ENCODE data around the gene CD34. TPM values are rescaled to one million over a fixed set of nuclear protein-coding genes. Genes with fewer than 3 reads are reported as not detected.

The CD34 gene
- total and polyA plus RNA-seq, 2 experiments from 2014 or later: 0.34 TPM; not detected in 1

- Histone ChIP-seq H3K36me3 (ENCODE audit: low read depth) (no peaks in the 10 kb centered on the region), H3K4me2 (ENCODE audit: unreplicated experiment) (peak overlapping the region; percentile 70), H4K20me1 (ENCODE audit: insufficient read depth) (no peaks in the 10 kb centered on the region), H2AFZ (peak overlapping the region; percentile 80), H3K4me1 (ENCODE audit: insufficient read depth) (peaks cover 8% of the 10 kb centered on the region), H3K9me2 (ENCODE audit: insufficient read depth) (no peaks in the 10 kb centered on the region), H3K27me3 (replicated peaks; ENCODE audit: insufficient read depth) (no peaks in the 10 kb centered on the region; the same call in 1 of the 2 replicates), H3K9me3 (ENCODE audit: low read depth) (no peaks in the 10 kb centered on the region), H3F3A (ENCODE audit: insufficient read depth) (peaks cover 7% of the 10 kb centered on the region; the same call in 1 of the 2 replicates), H3K9ac (peak overlapping the region; percentile 59), H3K79me2 (ENCODE audit: insufficient read depth) (no peaks in the 10 kb centered on the region), H3K27ac (no peak overlapping the region), H3K4me3 (peak overlapping the region; percentile 68)
- in situ Hi-C loops (cut with MboI): no loop called here
- DNase-seq: no peak
- TF ChIP-seq EZH2 (IDR thresholded peaks at IDR 0.05; ENCODE audit: insufficient read depth, poor library complexity, severe bottlenecking) (no peak), EZH2phosphoT487 (IDR thresholded peaks at IDR 0.05; ENCODE audit: insufficient read depth, low read depth) (no peak)
- WGBS, 2 experiments (ENCODE audit: low coverage in 1 of 2, low lambda C conversion rate in 2 of 2, missing lambda C conversion rate in 2 of 2): 43 to 46% methylated on average over 24 of the region's 24 CpGs
Observed at GRCh38 chr1:207958376-207959139, 47.6 kb upstream of the CD34 start.

- Histone ChIP-seq H2AFZ (no peak overlapping the region), H3K9ac (no peak overlapping the region), H3K79me2 (ENCODE audit: insufficient read depth) (no peaks in the 10 kb centered on the region), H3F3A (ENCODE audit: insufficient read depth) (no peaks in the 10 kb centered on the region), H3K4me2 (ENCODE audit: unreplicated experiment) (no peak overlapping the region), H3K9me3 (ENCODE audit: low read depth) (no peaks in the 10 kb centered on the region), H3K36me3 (ENCODE audit: low read depth) (no peaks in the 10 kb centered on the region), H3K4me3 (no peak overlapping the region), H3K4me1 (ENCODE audit: insufficient read depth) (peaks cover under 1% of the 10 kb centered on the region; the same call in 1 of the 2 replicates), H3K9me2 (ENCODE audit: insufficient read depth) (no peaks in the 10 kb centered on the region), H4K20me1 (ENCODE audit: insufficient read depth) (no peaks in the 10 kb centered on the region), H3K27ac (no peak overlapping the region), H3K27me3 (replicated peaks; ENCODE audit: insufficient read depth) (peaks cover 4% of the 10 kb centered on the region; the same call in 1 of the 2 replicates)
- no peak for DNase-seq
- no peak for TF ChIP-seq EZH2 (IDR thresholded peaks at IDR 0.05; ENCODE audit: insufficient read depth, poor library complexity, severe bottlenecking)
- TF ChIP-seq EZH2phosphoT487 (IDR thresholded peaks at IDR 0.05; ENCODE audit: insufficient read depth, low read depth): no peak
- WGBS, 2 experiments (ENCODE audit: low coverage in 1 of 2, low lambda C conversion rate in 2 of 2, missing lambda C conversion rate in 2 of 2): 63% methylated on average over 4 of the region's 4 CpGs
- in situ Hi-C loops (cut with MboI): no loop called here
Observed at GRCh38 chr1:207956986-207957385, 46.1 kb upstream of the CD34 start.

GRCh38 chr1:207954104-207954503, 43.2 kb upstream of the CD34 start:
- 75 to 79% methylated on average over 1 of the region's 1 CpG for WGBS, 2 experiments (ENCODE audit: low coverage in 1 of 2, low lambda C conversion rate in 2 of 2, missing lambda C conversion rate in 2 of 2)
- no peak overlapping the region for H2AFZ ChIP-seq
- H3K36me3 ChIP-seq (ENCODE audit: low read depth): no peaks in the 10 kb centered on the region
- no peaks in the 10 kb centered on the region for H3F3A ChIP-seq (ENCODE audit: insufficient read depth)
- DNase-seq: no peak
- no peak overlapping the region for H3K4me3 ChIP-seq
- TF ChIP-seq EZH2 (IDR thresholded peaks at IDR 0.05; ENCODE audit: insufficient read depth, poor library complexity, severe bottlenecking): no peak
- TF ChIP-seq EZH2phosphoT487 (IDR thresholded peaks at IDR 0.05; ENCODE audit: insufficient read depth, low read depth): no peak
- no peaks in the 10 kb centered on the region for H3K9me3 ChIP-seq (ENCODE audit: low read depth)
- H3K27ac ChIP-seq: no peak overlapping the region
- H3K9me2 ChIP-seq (ENCODE audit: insufficient read depth): no peaks in the 10 kb centered on the region
- no peaks in the 10 kb centered on the region for H3K79me2 ChIP-seq (ENCODE audit: insufficient read depth)
- no peaks in the 10 kb centered on the region for H3K4me1 ChIP-seq (ENCODE audit: insufficient read depth)
- H4K20me1 ChIP-seq (ENCODE audit: insufficient read depth): no peaks in the 10 kb centered on the region
- H3K27me3 ChIP-seq (replicated peaks; ENCODE audit: insufficient read depth): peaks cover 8% of the 10 kb centered on the region
- in situ Hi-C loops (cut with MboI): no loop called here
- no peak overlapping the region for H3K9ac ChIP-seq
- no peak overlapping the region for H3K4me2 ChIP-seq (ENCODE audit: unreplicated experiment)

GRCh38 chr1:207952617-207953542, 42.0 kb upstream of the CD34 start:
- Histone ChIP-seq H2AFZ (no peak overlapping the region), H3K27me3 (replicated peaks; ENCODE audit: insufficient read depth) (peaks cover 8% of the 10 kb centered on the region), H4K20me1 (ENCODE audit: insufficient read depth) (no peaks in the 10 kb centered on the region), H3K36me3 (ENCODE audit: low read depth) (no peaks in the 10 kb centered on the region), H3K4me3 (no peak overlapping the region), H3K9ac (no peak overlapping the region), H3K79me2 (ENCODE audit: insufficient read depth) (no peaks in the 10 kb centered on the region), H3K9me2 (ENCODE audit: insufficient read depth) (no peaks in the 10 kb centered on the region), H3K9me3 (ENCODE audit: low read depth) (no peaks in the 10 kb centered on the region), H3K27ac (no peak overlapping the region), H3K4me2 (ENCODE audit: unreplicated experiment) (no peak overlapping the region), H3F3A (ENCODE audit: insufficient read depth) (no peaks in the 10 kb centered on the region), H3K4me1 (ENCODE audit: insufficient read depth) (no peaks in the 10 kb centered on the region)
- in situ Hi-C loops (cut with MboI): no loop called here
- DNase-seq: no peak
- WGBS, 2 experiments (ENCODE audit: low coverage in 1 of 2, low lambda C conversion rate in 2 of 2, missing lambda C conversion rate in 2 of 2): 24 to 42% methylated on average over 4 of the region's 4 CpGs
- TF ChIP-seq EZH2phosphoT487 (IDR thresholded peaks at IDR 0.05; ENCODE audit: insufficient read depth, low read depth): no peak
- no peak for TF ChIP-seq EZH2 (IDR thresholded peaks at IDR 0.05; ENCODE audit: insufficient read depth, poor library complexity, severe bottlenecking)
